PC-9 (cell line): ENCODE data around the gene LGI2.

Experiments used
- EZH2 ChIP-seq: fragments of 200-600 bp; sonication (generic); IDR thresholded peaks from 2 replicates; pipeline ENCODE4 v1.8.0; 2017; ENCODE audit warnings: antibody characterized with exemption, low read depth
- TF ChIP-seq, protein P1 (sequence below): fragments of 200-600 bp; sonication (generic); conservative IDR thresholded peaks from 2 replicates; pipeline ENCODE4 v1.6.1; 2017; ENCODE audit warnings: mixed run types, antibody characterized with exemption, mild to moderate bottlenecking, moderate library complexity

DNA sequence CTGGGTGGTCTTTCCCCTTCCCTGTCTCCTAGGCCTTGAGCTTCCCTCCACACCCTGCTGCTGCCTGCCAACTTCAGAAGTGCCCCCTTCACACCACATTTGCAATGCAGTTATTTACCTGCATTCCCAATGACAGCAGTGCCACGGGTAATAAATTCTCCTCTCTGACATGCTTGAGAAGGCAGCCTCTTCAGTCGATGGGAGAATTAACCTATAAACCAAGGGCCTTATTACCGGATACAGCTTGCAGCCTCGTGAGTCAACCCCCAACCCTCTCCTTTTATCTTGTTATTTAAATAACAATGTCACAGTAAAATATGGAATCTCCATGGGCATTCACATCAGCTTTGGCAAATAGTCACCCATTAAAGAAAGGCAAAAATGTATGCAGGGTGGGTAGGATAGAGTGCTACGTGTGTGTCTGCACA is 34.7 kb upstream of the LGI2 start:
- TF ChIP-seq, protein P1, sequence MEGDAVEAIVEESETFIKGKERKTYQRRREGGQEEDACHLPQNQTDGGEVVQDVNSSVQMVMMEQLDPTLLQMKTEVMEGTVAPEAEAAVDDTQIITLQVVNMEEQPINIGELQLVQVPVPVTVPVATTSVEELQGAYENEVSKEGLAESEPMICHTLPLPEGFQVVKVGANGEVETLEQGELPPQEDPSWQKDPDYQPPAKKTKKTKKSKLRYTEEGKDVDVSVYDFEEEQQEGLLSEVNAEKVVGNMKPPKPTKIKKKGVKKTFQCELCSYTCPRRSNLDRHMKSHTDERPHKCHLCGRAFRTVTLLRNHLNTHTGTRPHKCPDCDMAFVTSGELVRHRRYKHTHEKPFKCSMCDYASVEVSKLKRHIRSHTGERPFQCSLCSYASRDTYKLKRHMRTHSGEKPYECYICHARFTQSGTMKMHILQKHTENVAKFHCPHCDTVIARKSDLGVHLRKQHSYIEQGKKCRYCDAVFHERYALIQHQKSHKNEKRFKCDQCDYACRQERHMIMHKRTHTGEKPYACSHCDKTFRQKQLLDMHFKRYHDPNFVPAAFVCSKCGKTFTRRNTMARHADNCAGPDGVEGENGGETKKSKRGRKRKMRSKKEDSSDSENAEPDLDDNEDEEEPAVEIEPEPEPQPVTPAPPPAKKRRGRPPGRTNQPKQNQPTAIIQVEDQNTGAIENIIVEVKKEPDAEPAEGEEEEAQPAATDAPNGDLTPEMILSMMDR: no peak
- TF ChIP-seq EZH2: no peak
